Measurements from ENCODE around the gene FAM110A. TPM values are rescaled to one million over a fixed set of nuclear protein-coding genes. Genes with fewer than 3 reads are reported as not detected.
"Not testable (repeated sequence)": the region's sequence is repeated elsewhere in the genome, so short reads cannot be mapped to it uniquely, and the experiment has no call there.

FAM110A gene
- total RNA-seq, 1 donor from 2014 or later: 11.8 TPM

DNA sequence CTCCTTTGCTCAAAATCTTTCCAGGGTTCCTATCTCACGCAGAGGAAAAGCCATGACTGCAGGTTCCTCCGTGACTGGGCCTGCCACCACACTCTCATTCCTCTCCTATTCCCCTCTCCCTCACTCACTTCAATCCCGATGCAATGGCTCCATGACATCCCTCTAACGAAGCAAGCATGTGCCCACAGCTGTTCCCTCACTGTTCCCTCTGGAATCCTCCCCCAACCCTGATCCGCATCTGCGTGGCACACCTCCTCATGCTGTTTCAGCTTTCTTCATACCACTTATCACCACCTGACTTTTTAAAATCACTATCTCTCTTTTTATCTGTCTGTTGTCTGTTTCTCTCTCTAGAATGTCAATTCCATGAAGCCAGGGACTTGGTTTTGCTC lies 57.1 kb downstream of the FAM110A start:
- intact Hi-C loops (cut with DNase I): no loop called here
- Histone ChIP-seq H3K4me1 (no peaks in the 10 kb centered on the region), H3K36me3 (no peaks in the 10 kb centered on the region), H3K27ac (no peak overlapping the region), H3K4me3 (no peak overlapping the region), H3K27me3 (no peaks in the 10 kb centered on the region), H3K9me3 (no peaks in the 10 kb centered on the region)
- TF ChIP-seq, protein P1, sequence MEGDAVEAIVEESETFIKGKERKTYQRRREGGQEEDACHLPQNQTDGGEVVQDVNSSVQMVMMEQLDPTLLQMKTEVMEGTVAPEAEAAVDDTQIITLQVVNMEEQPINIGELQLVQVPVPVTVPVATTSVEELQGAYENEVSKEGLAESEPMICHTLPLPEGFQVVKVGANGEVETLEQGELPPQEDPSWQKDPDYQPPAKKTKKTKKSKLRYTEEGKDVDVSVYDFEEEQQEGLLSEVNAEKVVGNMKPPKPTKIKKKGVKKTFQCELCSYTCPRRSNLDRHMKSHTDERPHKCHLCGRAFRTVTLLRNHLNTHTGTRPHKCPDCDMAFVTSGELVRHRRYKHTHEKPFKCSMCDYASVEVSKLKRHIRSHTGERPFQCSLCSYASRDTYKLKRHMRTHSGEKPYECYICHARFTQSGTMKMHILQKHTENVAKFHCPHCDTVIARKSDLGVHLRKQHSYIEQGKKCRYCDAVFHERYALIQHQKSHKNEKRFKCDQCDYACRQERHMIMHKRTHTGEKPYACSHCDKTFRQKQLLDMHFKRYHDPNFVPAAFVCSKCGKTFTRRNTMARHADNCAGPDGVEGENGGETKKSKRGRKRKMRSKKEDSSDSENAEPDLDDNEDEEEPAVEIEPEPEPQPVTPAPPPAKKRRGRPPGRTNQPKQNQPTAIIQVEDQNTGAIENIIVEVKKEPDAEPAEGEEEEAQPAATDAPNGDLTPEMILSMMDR (IDR thresholded peaks at IDR 0.05): no peak
- no peak for TF ChIP-seq POLR2AphosphoS5 (IDR thresholded peaks at IDR 0.05; ENCODE audit: insufficient read depth in 1 of 2, low read depth in 1 of 2)
- TF ChIP-seq POLR2A (IDR thresholded peaks at IDR 0.05): no peak
- DNase-seq (ENCODE audit: extremely low spot score in 2 of 2): no peak

DNA sequence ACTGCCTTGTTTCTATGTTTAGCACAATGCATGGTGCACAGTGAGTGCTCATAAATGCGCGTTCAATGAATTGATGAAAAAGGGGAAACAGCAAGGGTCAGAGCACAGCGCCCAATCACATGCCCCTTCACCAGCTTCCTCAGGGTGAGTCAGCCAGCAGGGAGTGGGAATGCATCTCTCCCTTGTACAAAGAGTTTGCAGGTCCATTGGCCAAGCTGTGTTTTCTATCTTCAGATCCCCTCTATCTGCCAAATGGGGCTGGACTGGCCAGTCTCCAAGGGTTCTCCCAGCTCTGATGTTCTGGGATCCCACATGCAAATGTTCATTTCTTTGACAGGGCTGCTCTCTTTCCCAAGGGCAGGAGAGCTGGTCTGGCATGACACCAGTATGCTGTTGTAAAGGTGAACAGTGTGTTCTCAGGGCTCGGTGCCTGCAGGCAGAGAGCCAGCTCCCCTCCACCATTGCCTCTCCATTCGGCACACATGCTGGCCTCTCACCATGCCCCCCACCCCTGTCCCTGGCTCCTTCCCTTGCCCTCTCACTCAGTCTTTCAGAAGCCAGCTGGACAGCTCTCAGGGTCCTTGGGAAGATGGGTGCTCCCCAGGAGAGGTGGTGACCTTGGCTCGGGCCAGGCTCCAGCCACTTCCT lies 57.7 kb downstream of the FAM110A start:
- TF ChIP-seq POLR2AphosphoS5 (IDR thresholded peaks at IDR 0.05; ENCODE audit: insufficient read depth in 1 of 2, low read depth in 1 of 2) (peak in 1 of 2 donors; percentile 55), POLR2A (IDR thresholded peaks at IDR 0.05) (no peak)
- TF ChIP-seq, protein P1 (IDR thresholded peaks at IDR 0.05): no peak
- peak in 1 of 2 donors; percentile 90 for DNase-seq (ENCODE audit: extremely low spot score in 2 of 2)
- no peaks in the 10 kb centered on the region for H3K27me3 ChIP-seq
- no peaks in the 10 kb centered on the region for H3K4me1 ChIP-seq
- no peaks in the 10 kb centered on the region for H3K36me3 ChIP-seq
- intact Hi-C loops (cut with DNase I): no loop called here
- H3K9me3 ChIP-seq: no peaks in the 10 kb centered on the region
- H3K4me3 ChIP-seq: no peak overlapping the region
- no peak overlapping the region for H3K27ac ChIP-seq

DNA sequence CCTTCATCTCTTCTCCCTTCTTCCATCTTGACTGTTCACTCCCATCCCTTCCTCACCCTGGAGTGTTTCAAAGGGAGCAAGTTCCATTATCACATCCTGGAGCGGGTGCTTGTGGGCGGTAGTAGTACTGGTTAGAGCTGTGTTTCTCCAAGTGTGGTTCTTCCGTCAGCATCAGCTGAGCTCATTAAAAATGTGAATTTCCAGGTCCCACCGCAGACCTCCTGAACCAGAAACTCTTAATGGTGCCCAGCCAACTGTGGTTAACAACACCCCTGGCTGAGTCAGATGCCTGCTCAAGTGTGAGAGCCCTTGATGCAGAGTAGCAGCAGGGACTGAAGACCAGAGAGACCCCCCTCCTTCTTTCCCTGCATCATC lies 58.2 kb downstream of the FAM110A start:
- Histone ChIP-seq H3K4me1 (no peaks in the 10 kb centered on the region), H3K36me3 (no peaks in the 10 kb centered on the region), H3K4me3 (no peak overlapping the region), H3K9me3 (no peaks in the 10 kb centered on the region), H3K27me3 (no peaks in the 10 kb centered on the region), H3K27ac (no peak overlapping the region)
- TF ChIP-seq POLR2AphosphoS5 (IDR thresholded peaks at IDR 0.05; ENCODE audit: insufficient read depth in 1 of 2, low read depth in 1 of 2) (no peak), POLR2A (IDR thresholded peaks at IDR 0.05) (no peak)
- TF ChIP-seq, protein P1 (IDR thresholded peaks at IDR 0.05): no peak
- no peak for DNase-seq (ENCODE audit: extremely low spot score in 2 of 2)
- intact Hi-C loops (cut with DNase I): no loop called here

DNA sequence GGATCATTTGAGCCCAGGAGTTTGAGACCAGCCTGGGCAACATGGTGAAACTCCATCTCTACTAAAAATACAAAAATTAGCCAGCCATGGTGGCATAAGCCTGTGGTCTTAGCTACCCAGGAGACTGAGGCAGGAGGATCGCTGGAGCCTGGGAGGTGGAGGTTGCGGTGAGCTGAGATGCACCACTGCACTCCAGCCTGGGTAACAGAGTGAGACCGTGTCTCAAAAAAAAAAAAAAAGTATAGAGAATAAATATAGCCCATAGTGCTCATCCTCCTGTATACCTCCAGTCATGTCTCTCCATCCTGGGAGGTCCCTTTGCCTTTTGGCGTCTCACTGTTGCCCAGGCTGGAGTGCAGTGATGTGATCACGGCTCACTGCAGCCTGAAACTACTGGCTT lies 58.9 kb downstream of the FAM110A start:
- H3K36me3 ChIP-seq; intact Hi-C loops (cut with DNase I): not testable (repeated sequence)

More for the DNA sequence above, 58.9 kb downstream of the FAM110A start:
- H3K27me3 ChIP-seq; H3K4me1 ChIP-seq; H3K27ac ChIP-seq; H3K4me3 ChIP-seq; H3K9me3 ChIP-seq; DNase-seq (ENCODE audit: extremely low spot score in 2 of 2): not testable (repeated sequence)

Other genes with a start within 250 kb of the FAM110A start
- gene TCF15, start 223.4 kb upstream of the FAM110A start, total RNA-seq: not detected
- gene SRXN1, start 180.5 kb upstream of the FAM110A start, total RNA-seq: 23.8 TPM
- gene SCRT2, start 157.9 kb upstream of the FAM110A start, total RNA-seq: not detected
- 1.7 TPM for gene SLC52A3, start 65.2 kb upstream of the FAM110A start, total RNA-seq
- gene ANGPT4, start 82.6 kb downstream of the FAM110A start, total RNA-seq: 0.98 TPM
- not detected for gene RSPO4, start 168.6 kb downstream of the FAM110A start, total RNA-seq

All from vagina (tissue), 2 donors.